Choroid plexus epithelial cell (primary cell): ENCODE results near the gene MDK.

Experiments
- DNase-seq: peaks from one replicate; pipeline ENCODE4 v3.0.0-alpha.2; 2010; ENCODE audit warnings: low read depth
- H3K4me3 ChIP-seq: 2 replicates; pipeline ENCODE4 v1.5.1; 2011; ENCODE audit warnings: low read depth, mild to moderate bottlenecking, control low read depth, low read length, moderate library complexity
- CTCF ChIP-seq: conservative IDR thresholded peaks from 2 replicates; pipeline ENCODE4 v1.5.1; 2011; ENCODE audit warnings: low read depth, mild to moderate bottlenecking, control low read depth, inconsistent platforms, low read length, moderate library complexity

Gene MDK

GRCh38 chr11:46418751-46419150 is 37.3 kb downstream of the MDK start:
- no peak overlapping the region for H3K4me3 ChIP-seq
- TF ChIP-seq CTCF: no peak
- DNase-seq: no peak

- no peak overlapping the region for H3K4me3 ChIP-seq
- TF ChIP-seq CTCF: no peak
- no peak for DNase-seq
These were observed 39.0 kb downstream of the MDK start for GRCh38 chr11:46420513-46420912.

- no peak for TF ChIP-seq CTCF
- DNase-seq: no peak
- no peak overlapping the region for H3K4me3 ChIP-seq
These were observed 39.9 kb downstream of the MDK start for GRCh38 chr11:46421257-46421880.

GRCh38 chr11:46422588-46422987 is 41.1 kb downstream of the MDK start:
- no peak overlapping the region for H3K4me3 ChIP-seq
- DNase-seq: no peak
- no peak for TF ChIP-seq CTCF

GRCh38 chr11:46426233-46426991 is 44.9 kb downstream of the MDK start:
- TF ChIP-seq CTCF: no peak
- DNase-seq: no peak
- no peak overlapping the region for H3K4me3 ChIP-seq

GRCh38 chr11:46427364-46427763 is 45.9 kb downstream of the MDK start:
- no peak overlapping the region for H3K4me3 ChIP-seq
- no peak for TF ChIP-seq CTCF
- no peak for DNase-seq

GRCh38 chr11:46429717-46430116 is 48.2 kb downstream of the MDK start:
- no peak for TF ChIP-seq CTCF
- no peak overlapping the region for H3K4me3 ChIP-seq
- no peak for DNase-seq
